Fibroblast of lung (primary cell): ENCODE measurements around the gene BMPR1B.

Experiments
- CTCF ChIP-seq, 2 donors: IDR thresholded peaks in 1 of 2; conservative IDR thresholded peaks in 1 of 2; 1 replicate in 1 of 2; 2 replicates in 1 of 2; pipeline ENCODE4 v1.5.1; 2011 to 2012; ENCODE audit warnings: low read length in 2 of 2, control low read depth in 1 of 2, inconsistent platforms in 1 of 2, low read depth in 1 of 2, mild to moderate bottlenecking in 1 of 2
- EZH2 ChIP-seq: IDR thresholded peaks from 2 replicates; pipeline ENCODE4 v1.5.1; 2012; ENCODE audit warnings: low read length, control low read depth, mild to moderate bottlenecking; ENCODE audit errors: missing control alignments

GRCh38 chr4:94890579-94890978 is 132.8 kb downstream of the BMPR1B start:
- no peak for TF ChIP-seq CTCF (conservative IDR thresholded peaks at IDR 0.05 in 1 of 2, IDR thresholded peaks at IDR 0.05 in 1 of 2; ENCODE audit: low read depth in 1 of 2, low read length in 2 of 2)
- TF ChIP-seq EZH2, result no peak
